DMS 273 treated with DMSO at 0.1 percent for 48 hours (cell line): ENCODE results near the gene RADIL.

Experiments used
- DNase-seq: peaks from one replicate; lab custom pipeline; 2025; lab: John Stamatoyannopoulos, UW

Gene RADIL

DNA sequence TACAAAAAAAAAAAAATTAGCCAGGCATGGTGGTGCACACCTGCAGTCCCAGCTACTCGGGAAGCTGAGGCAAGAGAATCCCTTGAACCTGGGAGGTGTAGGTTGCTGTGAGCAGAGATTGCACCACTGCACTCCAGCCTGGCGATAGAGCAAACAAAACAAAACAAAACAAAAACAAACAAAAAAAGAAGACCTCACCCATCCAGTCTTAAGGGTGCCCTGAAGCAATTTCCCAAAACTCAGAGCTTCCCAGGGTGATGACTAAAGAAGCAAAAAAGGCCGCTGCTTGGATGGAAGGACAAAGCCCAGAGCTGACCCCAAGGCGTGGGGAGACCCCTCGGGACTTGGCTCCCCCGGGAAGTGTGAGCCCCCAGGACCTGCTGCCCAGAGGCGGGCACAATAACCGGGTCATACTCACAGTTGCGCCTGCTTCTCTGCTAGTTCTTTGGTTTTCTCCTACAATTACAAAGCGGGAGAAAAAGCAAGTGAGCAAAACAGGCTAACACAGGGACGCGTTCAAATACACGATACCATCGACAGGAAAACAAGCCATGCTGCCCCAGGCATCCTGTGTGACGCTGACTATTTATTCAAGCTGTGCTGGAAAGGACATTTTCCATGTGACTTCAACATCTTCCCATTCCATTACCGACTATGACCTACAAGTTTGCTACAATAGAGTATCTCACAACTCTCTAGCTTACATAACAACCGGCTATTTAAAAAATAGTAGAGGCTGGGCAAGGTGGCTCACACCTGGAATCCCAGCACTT is 51.6 kb downstream of the RADIL start:
- DNase-seq: no peak

DNA sequence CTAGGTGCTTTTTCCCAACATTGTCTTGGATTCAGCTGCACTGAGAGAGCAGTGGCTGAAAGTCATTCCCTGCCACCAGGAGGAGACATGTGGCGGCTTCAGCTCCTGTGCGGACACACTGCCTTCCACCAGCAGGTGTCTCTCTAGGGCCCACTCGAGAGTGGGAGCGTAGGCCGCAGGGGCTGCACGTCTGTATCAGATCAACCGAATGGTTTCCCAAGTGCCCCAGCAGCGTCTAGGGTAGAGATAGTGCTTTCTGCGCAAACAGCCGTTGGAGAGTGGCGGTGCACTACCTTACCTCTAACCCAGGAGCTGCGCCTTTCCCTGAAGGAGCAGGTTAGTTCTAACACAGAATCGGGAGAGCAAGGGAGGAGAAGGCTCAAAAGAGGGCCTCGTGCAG is 53.3 kb downstream of the RADIL start:
- DNase-seq: no peak

DNA sequence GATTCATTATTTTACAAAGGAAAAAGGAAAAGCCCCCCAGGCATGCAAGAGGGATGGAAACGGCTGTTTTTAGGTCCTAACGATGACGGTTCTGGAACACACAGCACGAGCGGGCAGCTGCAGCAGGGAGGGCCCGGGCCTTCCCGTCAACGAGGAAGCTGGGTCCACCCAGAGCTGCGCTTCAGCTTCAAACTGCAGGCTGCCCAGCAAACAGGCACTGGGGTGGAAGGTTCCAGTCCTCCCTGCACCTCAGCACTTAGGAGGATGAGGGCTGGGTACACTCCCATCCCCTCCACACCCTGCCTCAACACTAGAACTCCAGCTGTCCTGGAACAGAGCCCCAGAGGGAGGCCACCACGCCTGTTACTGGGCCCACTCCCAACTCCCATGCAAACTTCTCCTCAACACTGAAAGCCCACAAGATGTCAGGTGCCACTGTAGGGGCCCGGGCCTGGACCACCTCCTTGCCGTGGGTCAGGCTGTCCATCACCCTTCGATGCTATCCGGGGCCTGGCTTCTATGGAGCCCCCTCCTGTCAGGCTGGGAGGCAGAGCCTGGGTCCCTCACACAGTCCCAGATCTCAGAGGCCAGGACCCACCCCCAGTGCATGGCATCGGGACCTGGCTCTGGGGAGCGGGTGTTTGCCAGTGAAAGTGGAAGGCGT is 54.7 kb downstream of the RADIL start:
- no peak for DNase-seq

DNA sequence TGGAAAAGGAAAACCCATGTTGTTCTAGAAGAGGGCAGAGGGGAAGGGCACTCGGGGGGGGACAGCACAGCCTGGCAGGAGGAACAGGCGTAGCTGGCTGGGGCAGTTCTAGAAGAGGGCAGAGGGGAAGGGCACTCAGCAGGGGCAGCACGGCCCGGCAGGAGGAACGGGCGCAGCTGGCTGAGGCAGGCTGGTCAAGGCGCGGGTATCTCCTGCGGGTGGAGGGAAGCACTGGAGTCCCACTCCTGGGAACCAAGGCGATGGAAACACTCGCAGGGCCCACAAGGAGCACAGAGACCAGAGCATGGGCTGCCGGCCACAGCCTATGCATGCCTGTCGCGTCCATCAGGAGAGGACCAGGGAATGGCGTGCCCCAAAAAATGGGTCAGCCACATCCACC is 58.4 kb downstream of the RADIL start:
- no peak for DNase-seq

DNA sequence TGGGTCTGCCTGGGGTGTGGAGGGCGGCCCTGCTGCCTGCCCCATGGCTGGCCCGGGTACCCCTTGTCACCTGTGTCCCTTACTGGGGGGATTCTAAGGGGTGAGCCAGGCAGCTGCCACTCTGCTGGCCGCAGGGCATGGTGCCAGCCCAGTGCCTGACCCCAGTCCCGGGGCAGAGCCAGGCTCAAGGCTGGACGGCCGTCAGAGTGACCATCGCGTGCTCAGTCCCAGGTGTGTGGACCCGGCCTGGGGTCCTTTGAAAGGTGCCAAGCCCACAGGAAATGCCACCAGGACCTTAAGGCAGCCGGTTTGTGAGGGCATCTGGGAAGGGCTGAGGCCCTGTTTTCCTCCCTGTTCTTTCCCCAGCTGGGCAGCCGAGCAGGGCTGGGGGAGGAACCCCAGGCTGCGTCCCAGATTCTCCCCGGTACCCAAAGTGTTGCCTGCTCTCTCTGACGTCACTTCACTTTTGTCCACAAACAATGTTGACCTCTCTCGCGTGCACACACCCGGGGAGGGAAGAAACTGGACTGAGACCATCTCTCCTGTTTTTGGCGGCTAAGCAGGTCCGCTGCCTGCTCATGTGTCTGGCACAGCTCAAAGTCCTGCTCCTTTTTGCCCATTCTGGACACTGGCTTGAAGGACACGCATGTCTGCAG is 59.3 kb downstream of the RADIL start:
- no peak for DNase-seq

DNA sequence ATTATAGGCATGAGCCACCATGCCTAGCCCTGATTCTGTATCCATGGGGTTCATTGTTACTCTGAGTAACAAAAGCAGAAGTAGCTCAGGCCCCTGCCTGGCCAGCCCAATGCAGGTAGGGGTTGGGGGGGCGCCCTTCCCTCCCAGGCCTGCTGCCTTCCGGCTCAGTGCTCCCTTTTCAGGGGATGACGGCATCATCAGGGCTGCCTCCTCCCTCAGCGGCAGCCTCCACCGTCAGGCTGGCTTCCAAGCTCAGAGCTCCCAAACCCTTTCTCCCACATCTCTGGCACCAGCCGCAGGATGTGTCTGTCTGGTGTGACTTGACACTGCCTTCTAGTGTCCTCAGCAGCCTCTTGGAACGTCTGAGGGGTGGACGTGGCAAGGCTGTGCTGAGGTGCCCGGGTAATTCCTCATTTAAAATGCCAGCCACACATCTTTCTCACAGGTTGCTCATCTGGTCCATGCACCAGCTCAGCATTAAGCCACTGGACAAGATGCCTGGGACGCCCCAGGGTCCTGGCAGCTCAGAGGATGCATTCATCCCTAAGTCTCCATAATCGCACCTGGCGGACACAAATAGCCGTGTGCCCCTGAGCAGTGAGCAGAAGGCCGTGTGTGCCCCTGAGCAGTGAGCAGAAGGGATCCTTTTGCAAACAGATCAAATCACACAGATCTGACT is 59.9 kb downstream of the RADIL start:
- no peak for DNase-seq

DNA sequence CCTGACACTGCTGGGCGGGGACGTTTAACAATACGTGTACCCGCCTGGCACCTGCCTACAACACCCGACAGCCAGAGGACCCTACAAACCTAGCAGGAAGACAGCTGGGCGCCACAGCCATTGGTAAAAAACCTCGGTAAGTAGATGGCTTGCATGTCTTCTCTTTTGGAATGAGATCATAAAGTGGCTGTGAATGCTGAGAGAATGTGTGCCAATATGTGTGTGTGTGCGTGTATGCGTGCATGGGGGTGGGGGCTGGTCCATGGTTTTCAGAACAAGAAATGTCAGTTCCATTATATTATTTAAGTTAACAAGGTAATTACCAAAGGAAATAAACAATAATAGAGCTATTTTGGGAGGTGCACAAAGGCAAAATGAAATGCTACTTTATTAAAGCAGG is 60.8 kb downstream of the RADIL start:
- no peak for DNase-seq

DNA sequence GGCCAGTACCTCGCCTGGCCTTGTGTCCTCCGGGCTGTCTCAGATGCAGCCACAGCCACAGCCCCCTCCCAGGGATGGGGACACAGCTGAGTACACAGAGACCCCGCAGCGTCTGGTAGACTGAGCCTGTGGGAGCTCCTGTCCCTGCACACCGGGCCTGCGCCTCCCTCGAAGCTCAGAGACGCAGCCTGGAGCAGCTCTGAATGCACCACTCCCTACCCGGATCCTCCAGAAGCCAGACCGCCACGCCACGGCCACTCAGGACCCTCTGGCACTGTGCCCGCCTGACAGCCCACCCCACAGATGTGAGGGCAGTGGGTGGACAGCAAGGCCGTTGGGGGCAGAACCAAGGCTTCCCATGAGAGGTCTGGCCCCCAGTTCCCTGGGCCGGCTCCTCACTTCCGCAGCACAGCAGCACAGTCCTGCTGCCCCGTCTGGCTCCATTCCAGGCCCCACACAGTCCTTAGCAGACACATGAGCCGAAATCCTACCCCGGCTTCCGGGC is 62.5 kb downstream of the RADIL start:
- no peak for DNase-seq

DNA sequence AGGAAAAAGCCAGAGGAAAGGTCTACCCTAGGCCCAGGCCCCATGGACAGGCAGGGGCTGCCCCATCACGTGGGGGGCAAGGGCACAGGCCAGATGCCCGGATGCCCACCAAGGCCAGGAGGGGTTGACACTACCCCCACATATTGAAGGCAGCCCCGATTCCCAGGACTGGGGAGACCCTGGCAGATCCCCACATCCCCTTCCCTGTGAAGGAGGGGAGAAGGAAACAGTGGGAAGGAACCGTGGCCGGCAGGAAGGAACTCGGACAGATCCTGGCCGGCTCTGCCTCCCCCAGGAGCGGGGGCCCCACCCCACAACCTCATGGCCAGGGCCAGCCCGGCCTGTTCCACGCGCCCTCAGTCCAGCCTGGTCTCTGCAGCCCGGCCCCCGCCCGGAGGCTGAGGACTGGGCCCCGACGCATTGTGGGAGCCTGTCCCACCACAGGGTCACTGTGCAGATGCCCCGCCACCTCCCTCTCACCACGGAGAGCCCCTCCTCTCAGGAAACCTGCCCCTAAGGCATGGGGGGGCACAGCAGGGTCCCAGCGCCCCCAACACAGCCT is 63.0 kb downstream of the RADIL start:
- DNase-seq: no peak

DNA sequence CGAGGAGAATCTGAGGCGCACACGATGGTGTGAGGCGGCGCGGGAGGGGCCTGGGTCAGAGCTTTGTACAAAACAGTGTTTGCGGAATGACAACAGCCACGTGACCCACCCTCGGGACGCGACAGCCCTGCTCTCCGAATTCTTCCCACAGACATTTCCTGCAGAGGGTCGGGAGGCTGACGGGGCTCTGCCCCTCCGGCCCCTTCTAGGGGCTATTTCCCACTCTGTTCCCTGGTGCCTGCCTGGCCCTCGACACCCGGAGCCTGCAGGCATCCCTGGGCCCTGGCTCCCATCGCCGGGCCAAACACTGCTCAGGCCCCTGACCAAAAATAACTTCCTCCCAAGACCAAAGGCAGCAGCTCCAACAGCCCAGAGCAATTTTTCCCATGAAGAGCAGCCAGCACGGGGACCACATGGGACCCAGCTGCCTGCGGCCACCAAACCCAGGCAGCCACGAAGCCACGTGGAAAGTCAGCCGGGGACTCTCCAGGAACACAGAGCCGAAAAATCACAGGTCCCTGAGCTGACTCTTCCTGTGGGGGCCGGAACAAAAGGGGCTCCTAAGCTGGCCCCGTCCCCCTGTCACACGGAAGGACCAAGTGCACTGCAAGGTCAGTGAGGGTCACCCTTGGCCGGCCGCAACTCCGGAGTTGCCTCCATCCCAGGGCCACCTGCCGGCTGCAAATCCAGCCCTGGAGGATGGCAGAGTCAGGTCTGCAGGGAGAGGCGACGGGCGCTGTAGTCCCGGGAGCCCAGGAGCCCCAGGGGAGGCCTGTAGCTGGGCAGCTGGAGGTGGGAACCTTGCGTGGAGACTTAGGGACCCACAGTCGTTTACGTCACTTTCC is 63.7 kb downstream of the RADIL start:
- no peak for DNase-seq

DNA sequence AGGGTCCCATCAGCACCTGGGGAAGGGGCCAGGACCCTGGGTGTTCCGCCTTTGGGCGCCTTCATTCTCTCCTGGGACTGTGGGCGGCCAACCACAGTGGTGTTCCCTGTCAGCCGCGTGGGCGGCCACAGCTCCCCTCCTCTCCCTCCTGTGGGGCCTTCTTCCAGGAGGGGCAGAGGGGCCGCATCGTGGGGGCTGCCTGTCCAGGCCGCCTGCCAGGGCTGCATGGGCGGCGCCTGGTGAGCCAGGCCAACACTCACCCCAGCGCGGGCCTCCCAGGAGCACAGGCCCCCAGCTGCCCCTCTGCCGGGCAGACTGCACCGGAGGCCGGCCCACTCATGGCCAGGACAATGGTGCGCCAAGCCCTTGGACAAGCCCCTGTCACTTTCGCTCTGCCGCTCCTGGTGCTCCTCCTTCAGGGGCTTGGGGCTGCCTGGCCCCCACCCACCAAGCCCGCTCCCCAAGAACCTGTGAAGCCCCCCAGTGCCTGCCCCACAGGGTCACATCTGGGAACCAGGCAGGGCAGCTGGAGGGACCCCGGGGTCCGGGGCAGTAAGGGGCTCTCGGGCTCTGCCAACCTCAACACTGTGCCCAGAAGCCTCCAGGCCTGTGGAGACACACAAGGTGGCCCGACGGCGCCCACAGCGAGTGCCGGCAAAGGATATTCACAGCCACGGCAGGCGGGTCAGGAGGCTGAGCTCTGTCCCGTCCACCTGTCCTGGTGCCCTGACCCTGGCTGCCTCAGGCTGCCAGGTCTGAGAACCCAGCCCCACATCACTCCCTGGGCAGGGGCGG is 65.3 kb downstream of the RADIL start:
- no peak for DNase-seq

DNA sequence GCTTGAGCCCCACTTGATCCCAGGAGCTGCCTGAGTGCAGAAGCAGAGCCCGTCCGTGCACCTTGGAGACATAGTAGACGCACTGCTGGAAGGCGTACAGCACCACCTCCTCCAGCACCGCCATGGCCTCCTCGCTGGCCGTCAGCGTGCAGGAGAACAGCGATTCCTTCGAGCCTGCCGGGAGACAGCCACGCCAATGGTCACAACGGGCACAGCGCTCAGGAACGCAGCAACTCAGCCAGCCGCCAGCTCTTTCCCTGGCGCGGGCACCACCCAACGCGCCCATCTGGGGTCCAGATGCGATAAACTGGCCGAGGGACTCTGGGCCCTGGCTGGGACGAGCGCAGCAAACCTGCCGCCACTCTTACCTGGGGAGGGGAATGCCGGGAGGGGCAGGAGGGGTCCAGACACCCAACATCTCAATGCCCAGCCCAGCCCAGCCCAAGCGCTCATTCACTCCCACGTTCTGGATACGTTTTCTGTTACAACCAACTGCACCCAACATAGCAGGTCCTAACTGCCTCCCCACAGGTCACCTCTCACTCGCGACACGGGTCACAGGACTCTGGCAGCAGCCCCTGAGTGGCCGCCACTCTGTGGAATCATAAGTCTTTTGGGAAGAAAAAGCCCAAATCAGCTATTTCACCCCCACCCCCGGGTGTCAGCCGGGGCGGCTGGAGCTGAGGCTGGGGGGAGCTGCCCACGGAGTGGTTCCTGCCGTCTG is 66.2 kb downstream of the RADIL start:
- no peak for DNase-seq

DNA sequence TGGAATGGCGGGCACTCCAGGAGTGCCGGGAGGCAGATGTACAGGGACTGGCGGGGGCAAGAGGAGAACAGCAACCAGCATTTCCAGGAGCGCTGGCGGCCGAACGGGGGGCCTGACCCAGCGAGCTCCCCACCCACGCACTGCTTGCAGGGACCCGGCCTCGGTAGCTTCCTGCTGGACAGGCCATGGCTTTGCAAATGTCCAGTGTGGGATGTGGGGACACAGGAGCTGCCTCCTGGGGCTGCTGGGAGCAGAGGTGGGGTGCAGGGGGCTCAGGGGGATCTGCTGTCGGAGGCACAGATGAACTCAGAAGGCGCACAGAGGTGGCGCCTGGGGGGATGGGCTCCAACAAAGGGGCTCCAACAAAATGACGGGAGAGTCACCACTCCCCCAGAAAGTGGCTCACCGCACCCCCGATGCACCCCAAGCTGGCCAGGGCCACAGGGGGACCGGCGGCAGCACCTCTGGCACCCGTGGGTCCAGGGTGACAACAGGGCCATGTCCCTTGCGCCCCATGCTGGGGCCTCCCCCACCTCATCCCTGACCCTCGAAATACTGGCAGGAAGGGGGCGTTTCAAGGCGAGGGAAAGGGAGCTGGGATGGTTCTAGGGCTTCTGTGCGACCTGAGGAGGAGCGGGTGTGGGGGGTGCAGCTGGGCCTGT is 67.0 kb downstream of the RADIL start:
- no peak for DNase-seq

DNA sequence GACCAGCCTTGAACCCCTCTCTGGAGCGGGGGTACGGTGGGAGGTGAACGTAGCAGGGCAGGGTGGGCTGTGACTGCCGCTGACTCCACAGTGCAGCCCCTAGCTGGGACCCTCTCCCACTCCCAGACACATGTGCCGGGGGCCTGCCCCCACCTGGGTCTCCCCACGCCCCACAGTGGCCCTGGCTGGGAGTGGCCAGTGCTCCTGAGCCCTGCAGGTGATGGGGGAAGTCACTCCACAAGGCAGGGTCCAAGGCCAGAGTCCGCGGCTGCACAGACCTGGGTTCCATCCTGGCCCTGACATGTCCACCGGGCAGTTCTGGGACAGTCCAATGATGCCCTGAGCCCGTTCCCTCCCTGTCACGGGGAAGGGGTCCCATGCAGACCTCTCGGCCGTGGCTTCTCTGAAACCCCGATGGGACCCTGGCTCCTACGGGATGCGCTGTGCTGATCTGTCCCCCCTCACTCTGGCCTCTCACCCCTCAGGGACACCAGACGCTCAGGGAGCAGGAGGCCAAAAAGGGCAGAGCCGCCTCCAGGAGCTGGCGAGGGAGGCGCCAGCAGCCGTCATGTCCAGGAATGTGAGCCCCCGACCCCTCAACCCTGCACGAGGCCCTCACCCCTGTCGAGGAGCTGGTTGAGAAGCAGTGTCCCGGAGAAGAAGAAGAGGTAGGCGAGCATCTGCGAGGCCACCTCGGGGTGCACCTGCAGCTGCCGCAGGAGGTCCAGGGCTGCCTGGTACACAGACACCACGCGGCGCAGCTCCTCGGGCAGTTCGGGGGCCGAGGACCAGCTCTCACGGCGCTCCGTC is 67.7 kb downstream of the RADIL start:
- DNase-seq: no peak

DNA sequence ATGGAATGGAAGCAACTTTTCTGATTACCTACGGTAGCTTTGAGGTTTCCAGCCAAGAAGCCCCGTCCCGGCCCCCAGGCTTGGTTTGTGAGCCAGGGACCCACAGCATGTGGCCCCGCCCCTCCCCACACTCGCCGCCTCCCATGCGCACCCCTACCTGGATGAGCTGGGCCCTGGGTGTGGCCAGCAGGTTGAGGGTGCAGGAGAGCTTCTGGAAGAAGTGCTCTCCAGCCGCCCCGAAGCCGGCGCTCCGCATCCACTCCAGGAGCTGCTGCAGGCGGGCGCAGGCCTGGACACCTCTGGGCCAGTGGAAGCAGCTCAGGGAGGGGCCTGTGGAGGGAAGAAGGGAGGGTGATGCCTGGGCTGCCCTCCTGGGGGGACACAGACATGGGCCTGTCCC is 68.4 kb downstream of the RADIL start:
- DNase-seq: no peak

DNA sequence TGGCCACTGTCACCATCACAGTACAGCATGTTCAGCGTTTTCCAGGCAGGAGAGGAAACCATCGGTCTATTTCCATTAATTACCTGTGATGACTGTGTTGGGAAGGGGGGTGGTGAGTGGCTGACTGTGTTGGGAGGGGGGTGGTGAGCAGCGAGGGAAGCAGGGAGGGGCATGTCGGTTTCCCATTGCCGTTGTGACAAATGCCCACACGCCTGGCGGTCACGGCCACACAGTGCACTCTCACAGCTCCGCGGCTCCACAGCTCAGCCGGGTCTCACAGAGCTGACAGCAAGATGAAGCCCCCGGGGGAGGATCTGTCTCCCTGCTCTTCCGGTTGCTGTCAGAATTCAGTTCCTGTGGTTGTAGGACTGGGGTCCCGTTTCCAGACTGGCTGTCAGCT is 69.1 kb downstream of the RADIL start:
- no peak for DNase-seq

DNA sequence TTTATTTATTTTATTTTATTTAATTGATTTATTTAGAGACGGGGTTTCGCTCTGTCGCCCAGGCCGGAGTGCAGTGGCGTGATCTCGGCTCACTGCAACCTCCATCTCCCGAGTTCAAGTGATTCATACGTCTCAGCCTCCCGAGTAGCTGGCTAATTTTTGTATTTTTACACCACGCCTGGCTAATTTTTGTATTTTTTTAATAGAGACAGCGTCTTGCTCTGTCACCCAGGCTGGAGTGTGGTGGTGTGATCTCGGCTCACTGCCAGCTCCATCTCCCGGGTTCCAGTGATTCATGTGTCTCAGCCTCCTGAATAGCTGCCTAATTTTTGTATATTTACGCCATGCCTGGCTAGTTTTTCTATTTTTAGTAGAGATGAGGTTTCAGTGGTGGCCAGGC is 73.8 kb downstream of the RADIL start:
- DNase-seq: no peak

DNA sequence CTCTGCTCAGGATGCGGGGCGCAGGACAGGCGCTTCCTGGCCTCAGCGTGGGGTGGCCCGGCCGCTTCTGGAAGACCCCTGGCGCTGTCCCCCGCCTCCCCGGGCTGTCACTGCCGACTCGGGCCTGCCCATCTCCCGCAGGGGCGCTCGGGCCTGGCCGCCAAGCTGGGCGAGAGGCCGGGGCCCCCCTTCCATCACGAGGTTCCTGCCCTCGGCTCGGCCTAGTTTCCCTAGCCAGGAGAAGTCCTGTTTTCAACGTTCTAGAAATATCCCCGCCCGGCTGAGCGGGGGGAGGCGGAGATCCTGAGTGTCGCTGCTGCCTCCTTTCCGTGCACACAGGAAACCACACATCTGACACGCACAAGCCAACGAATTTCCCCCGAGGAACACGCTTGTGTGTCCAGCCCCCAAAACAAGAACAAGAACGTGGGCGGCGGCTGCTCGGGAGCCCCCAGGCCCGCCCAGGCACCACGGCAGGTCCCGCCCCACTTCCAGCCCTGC is 74.4 kb downstream of the RADIL start:
- no peak for DNase-seq
